Ovary (tissue), 3 donors: Measurements from ENCODE around the gene ARFIP1.

Experiments
- POLR2A ChIP-seq: fragments of 450-650 bp; IDR thresholded peaks from one replicate; pipeline ENCODE4 v1.6.1; 2017; ENCODE audit warnings: antibody characterized with exemption, mild to moderate bottlenecking, moderate library complexity
- TF ChIP-seq, protein P1 (sequence below), 3 donors: fragments of 450-650 bp in 2 of 3; fragments of 200-600 bp in 1 of 3; IDR thresholded peaks; one replicate each; pipeline versions ENCODE4 v1.5.1 to v1.8.0; 2016 to 2022; ENCODE audit warnings: antibody characterized with exemption in 3 of 3, mild to moderate bottlenecking in 1 of 3
- donor health status: DM: no; HTN: no; CAD: no.

DNA sequence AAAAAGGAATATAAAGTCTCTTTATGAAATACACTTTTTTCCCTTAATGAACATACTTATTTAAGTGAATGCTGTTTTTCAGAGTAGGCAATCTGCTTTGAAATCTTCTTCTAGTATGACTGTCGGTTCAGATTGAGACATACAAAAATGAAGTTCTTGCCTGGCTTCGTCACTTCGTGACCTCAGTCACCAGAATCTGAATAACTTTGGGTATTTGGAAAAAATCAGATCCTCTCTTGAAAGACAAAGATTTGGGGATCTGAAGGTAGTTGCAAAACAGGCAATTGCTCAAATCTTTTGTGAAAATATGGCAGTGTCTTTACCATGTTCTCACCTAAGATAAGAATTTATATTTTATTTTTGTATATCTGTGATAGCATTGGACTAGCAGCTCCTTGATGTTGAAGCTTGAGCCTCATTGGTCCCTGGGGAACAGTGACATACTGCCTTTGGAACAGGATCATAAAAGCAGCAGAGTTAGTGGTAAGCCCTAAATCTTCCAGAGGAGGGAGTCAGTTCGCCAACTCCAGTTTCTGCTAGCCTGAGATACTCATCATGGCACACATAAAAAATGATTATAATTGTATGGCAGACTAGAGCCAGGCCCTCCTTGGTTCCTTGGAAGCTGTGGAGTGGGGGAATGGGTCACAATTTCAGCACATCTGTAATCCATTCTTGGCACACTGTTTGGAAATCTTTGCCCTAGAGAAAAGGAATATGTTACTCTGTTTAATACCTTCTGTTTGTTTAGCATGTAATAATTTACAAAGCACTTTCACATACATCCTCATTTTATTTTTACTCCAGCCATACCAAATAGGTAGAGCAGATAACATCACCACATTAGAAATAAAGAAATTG lies 5.0 kb downstream of the ARFIP1 start:
- TF ChIP-seq, protein P1, sequence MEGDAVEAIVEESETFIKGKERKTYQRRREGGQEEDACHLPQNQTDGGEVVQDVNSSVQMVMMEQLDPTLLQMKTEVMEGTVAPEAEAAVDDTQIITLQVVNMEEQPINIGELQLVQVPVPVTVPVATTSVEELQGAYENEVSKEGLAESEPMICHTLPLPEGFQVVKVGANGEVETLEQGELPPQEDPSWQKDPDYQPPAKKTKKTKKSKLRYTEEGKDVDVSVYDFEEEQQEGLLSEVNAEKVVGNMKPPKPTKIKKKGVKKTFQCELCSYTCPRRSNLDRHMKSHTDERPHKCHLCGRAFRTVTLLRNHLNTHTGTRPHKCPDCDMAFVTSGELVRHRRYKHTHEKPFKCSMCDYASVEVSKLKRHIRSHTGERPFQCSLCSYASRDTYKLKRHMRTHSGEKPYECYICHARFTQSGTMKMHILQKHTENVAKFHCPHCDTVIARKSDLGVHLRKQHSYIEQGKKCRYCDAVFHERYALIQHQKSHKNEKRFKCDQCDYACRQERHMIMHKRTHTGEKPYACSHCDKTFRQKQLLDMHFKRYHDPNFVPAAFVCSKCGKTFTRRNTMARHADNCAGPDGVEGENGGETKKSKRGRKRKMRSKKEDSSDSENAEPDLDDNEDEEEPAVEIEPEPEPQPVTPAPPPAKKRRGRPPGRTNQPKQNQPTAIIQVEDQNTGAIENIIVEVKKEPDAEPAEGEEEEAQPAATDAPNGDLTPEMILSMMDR (IDR thresholded peaks at IDR 0.05): no peak
- no peak for TF ChIP-seq POLR2A
